Measurements from ENCODE around the gene PIP. TPM values are rescaled to one million over a fixed set of nuclear protein-coding genes. Genes with fewer than 3 reads are reported as not detected.

PIP gene
- total and polyA plus RNA-seq, 2 of the 8 experiments (the other 6 are each of a cell fraction or from before 2014, with no cell fraction given) = not detected

DNA sequence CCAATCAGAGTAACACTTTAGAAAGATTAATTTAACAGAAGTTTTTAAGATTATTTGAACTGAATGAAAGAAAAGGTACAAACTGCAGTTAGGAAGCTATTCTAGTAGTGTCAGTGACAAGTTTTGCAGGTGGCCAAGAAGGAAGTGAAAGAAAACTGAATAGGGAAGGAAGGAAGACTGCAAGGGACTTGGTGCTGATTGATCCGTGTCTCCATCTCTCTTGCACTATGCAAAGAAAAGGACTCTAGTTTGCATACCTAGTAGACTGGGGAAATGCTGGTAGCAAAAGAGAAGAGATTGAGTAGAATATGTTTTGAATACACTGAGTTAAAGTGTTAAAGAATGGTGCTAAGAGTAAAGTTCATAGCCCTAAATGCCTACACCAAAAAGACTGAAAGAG, 46.8 kb upstream of the PIP start (continued):
- TF ChIP-seq, protein P1, sequence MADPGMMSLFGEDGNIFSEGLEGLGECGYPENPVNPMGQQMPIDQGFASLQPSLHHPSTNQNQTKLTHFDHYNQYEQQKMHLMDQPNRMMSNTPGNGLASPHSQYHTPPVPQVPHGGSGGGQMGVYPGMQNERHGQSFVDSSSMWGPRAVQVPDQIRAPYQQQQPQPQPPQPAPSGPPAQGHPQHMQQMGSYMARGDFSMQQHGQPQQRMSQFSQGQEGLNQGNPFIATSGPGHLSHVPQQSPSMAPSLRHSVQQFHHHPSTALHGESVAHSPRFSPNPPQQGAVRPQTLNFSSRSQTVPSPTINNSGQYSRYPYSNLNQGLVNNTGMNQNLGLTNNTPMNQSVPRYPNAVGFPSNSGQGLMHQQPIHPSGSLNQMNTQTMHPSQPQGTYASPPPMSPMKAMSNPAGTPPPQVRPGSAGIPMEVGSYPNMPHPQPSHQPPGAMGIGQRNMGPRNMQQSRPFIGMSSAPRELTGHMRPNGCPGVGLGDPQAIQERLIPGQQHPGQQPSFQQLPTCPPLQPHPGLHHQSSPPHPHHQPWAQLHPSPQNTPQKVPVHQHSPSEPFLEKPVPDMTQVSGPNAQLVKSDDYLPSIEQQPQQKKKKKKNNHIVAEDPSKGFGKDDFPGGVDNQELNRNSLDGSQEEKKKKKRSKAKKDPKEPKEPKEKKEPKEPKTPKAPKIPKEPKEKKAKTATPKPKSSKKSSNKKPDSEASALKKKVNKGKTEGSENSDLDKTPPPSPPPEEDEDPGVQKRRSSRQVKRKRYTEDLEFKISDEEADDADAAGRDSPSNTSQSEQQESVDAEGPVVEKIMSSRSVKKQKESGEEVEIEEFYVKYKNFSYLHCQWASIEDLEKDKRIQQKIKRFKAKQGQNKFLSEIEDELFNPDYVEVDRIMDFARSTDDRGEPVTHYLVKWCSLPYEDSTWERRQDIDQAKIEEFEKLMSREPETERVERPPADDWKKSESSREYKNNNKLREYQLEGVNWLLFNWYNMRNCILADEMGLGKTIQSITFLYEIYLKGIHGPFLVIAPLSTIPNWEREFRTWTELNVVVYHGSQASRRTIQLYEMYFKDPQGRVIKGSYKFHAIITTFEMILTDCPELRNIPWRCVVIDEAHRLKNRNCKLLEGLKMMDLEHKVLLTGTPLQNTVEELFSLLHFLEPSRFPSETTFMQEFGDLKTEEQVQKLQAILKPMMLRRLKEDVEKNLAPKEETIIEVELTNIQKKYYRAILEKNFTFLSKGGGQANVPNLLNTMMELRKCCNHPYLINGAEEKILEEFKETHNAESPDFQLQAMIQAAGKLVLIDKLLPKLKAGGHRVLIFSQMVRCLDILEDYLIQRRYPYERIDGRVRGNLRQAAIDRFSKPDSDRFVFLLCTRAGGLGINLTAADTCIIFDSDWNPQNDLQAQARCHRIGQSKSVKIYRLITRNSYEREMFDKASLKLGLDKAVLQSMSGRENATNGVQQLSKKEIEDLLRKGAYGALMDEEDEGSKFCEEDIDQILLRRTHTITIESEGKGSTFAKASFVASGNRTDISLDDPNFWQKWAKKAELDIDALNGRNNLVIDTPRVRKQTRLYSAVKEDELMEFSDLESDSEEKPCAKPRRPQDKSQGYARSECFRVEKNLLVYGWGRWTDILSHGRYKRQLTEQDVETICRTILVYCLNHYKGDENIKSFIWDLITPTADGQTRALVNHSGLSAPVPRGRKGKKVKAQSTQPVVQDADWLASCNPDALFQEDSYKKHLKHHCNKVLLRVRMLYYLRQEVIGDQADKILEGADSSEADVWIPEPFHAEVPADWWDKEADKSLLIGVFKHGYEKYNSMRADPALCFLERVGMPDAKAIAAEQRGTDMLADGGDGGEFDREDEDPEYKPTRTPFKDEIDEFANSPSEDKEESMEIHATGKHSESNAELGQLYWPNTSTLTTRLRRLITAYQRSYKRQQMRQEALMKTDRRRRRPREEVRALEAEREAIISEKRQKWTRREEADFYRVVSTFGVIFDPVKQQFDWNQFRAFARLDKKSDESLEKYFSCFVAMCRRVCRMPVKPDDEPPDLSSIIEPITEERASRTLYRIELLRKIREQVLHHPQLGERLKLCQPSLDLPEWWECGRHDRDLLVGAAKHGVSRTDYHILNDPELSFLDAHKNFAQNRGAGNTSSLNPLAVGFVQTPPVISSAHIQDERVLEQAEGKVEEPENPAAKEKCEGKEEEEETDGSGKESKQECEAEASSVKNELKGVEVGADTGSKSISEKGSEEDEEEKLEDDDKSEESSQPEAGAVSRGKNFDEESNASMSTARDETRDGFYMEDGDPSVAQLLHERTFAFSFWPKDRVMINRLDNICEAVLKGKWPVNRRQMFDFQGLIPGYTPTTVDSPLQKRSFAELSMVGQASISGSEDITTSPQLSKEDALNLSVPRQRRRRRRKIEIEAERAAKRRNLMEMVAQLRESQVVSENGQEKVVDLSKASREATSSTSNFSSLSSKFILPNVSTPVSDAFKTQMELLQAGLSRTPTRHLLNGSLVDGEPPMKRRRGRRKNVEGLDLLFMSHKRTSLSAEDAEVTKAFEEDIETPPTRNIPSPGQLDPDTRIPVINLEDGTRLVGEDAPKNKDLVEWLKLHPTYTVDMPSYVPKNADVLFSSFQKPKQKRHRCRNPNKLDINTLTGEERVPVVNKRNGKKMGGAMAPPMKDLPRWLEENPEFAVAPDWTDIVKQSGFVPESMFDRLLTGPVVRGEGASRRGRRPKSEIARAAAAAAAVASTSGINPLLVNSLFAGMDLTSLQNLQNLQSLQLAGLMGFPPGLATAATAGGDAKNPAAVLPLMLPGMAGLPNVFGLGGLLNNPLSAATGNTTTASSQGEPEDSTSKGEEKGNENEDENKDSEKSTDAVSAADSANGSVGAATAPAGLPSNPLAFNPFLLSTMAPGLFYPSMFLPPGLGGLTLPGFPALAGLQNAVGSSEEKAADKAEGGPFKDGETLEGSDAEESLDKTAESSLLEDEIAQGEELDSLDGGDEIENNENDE (IDR thresholded peaks at IDR 0.05; ENCODE audit: insufficient replicate concordance, low read length) = no peak
- TF ChIP-seq, protein P2, sequence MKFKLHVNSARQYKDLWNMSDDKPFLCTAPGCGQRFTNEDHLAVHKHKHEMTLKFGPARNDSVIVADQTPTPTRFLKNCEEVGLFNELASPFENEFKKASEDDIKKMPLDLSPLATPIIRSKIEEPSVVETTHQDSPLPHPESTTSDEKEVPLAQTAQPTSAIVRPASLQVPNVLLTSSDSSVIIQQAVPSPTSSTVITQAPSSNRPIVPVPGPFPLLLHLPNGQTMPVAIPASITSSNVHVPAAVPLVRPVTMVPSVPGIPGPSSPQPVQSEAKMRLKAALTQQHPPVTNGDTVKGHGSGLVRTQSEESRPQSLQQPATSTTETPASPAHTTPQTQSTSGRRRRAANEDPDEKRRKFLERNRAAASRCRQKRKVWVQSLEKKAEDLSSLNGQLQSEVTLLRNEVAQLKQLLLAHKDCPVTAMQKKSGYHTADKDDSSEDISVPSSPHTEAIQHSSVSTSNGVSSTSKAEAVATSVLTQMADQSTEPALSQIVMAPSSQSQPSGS (IDR thresholded peaks at IDR 0.05; ENCODE audit: low read length) = no peak
- TF ChIP-seq SUZ12 (IDR thresholded peaks at IDR 0.05; ENCODE audit: low read length) (no peak), POLR2A (IDR thresholded peaks at IDR 0.05; ENCODE audit: control extremely low read depth in 1 of 2, low read depth in 2 of 2, low read length in 2 of 2) (no peak), KDM5A (IDR thresholded peaks at IDR 0.05; ENCODE audit: low read length) (no peak), KDM4A (IDR thresholded peaks at IDR 0.05; ENCODE audit: low read depth, low read length, severe bottlenecking) (no peak), RBBP5 (IDR thresholded peaks at IDR 0.05; ENCODE audit: borderline replicate concordance, low read depth, low read length) (no peak), ZNF274 (IDR thresholded peaks at IDR 0.05; ENCODE audit: borderline replicate concordance, extremely low read depth, low read length) (no peak)

Measured in H1 (cell line).